ENCODE results near the gene SLC38A1. TPM values are rescaled to one million over a fixed set of nuclear protein-coding genes. Genes with fewer than 3 reads are reported as not detected.

SLC38A1 gene
- total and polyA plus RNA-seq, 5 donors = 20.8 to 82.4 (median 60.0) TPM

Other genes with a start within 250 kb of the SLC38A1 start
- gene SLC38A2, start 103.7 kb upstream of the SLC38A1 start, total RNA-seq = 100 to 1,000 TPM in 3 of 4 donors, 10 to 100 TPM in 1; 87.3 to 143 (median 115) TPM
- gene SLC38A2, start 103.7 kb upstream of the SLC38A1 start, polyA plus RNA-seq = 69.5 TPM

All from right cardiac atrium (tissue), 5 donors.